AML-193 (cell line): ENCODE results near the gene RGS5.

Experiments
- DNase-seq, 2 experiments: peaks; one replicate each; lab custom pipeline; 2025; lab: John Stamatoyannopoulos, UW

Gene RGS5

DNA sequence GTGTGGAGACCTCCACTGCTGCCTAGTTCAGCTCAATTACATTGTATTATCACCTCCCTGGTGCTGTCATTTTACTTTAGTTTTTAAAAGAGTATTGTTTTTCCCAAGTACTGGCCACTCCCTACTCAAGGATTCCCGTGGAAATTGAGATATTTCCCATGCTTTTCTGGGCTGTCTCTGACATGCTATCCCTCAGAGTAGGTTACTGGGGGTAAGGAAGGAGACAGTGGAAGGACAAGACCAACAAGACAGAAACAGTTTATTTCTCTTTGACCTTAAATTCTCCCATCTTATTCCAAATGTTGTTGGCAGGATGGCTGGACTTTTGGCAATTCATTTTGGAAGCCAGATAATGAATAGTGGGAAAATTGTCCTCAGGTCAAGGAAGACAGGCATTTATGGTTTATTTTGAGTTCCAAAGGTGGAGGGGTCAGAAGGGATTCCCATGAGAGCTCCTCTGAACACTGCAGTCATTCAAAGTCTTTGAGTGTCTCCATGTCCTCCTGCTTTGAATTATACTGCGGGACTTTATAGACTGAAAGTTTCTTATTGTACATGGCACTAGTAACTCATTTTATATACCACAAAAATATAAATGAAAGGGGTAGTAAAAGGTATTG is 20.3 kb downstream of the RGS5 start:
- DNase-seq: no peak

- DNase-seq: peak; percentile 34 to 49
These were observed 24.1 kb downstream of the RGS5 start for GRCh38 chr1:163178628-163179027.

DNA sequence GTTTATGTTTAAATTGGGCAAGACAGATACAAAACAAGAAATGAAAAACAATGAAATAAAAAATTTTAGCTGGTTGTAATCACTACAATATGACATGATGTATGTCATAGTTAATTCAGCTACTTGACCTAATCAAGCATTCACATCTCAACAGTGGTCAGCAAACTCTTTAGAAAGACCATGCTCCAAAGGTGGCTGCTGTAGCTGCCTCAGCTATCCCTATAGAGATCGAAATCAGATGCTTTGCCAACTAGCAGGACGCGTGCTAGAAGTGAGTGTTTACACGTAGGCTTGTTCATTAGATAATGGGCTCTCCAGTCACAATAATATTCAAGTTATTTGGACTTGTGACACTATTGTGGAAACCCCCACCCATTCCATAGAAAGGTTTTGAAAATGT is 25.9 kb downstream of the RGS5 start:
- no peak for DNase-seq

DNA sequence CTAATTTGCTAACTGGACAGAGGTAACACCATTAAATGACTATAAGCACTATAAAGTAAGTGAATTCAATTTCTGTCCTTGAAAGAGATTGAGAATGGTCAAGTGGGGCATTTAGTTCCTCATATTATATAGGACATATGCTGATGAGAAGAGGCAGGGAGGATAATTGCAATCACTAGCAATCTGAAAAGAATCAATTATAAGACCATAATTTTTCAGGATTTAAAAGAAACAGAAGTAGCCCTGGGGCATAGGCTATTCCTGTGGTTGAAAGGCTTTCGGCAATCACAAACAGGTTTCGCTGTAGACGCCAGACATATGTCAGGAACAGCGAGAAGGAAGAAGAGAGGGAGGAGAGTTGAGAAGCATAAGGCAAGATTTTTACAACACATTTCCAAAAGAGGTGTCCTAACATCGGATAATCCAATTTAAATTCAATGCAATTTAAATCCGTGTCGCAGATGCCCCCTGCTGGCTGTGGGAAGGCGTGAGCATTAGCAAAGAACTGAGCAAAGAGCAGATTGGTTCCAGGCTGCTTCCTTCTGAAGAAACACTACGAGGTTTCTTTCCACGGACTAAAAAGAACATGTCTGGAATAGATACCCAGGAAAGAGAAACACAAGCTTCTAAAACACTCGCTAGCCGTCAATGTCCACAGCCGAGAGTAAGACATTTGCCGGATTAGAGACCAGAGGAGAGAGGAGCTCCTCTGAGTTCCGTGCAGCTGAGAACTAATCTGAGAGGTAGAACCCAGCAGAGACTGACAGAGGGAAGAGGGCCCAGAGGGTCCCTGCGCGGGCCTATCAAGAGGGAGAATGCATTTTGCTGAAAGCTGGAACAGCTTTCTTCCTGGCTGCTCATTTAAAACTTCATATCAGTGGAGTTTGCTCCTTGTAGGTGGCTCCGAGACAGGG is 27.9 kb downstream of the RGS5 start:
- DNase-seq: peak; percentile 31 to 36

DNA sequence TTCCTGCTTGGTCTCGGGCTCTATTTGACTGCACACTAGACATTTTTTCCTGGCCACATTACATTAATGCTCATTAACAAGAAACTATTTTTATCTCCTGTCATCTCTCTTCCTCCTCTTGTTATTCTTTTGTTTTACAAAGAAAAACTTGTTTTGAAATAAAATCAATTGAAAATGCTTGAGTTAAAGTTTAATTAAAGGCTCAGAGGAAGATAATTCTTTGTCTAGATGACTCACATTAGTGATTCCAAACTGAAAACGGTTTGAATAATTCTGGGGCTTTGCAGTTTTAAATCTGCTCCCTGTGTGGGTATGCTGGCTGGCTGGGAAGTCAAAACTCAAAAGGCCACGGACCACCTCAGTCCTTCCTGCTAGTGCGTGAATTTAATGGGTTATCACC is 29.6 kb downstream of the RGS5 start:
- no peak for DNase-seq

- DNase-seq: no peak
These were observed 30.1 kb downstream of the RGS5 start for GRCh38 chr1:163172596-163172995.

DNA sequence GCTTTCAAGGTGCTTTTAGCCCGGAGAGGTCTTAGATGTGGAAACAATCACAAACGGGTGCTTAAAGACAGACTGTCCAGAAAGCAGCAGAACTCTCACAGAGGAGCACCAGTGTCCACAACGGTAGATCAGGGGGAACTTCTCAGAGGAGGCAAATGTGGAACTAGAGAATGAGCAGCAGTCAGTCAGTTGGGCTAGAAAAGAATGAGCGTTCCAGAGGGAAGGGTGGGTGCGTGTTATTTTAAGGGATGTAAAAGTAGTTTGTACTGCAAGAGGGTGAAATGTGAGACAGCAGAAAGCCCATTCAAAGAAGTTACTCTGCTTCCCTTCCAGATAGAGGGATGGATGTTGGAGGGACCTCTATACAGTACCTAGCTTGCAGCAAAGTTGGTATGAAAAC is 30.9 kb downstream of the RGS5 start:
- DNase-seq: no peak

- peak in 1 of 2 experiments; percentile 2 for DNase-seq
These were observed 31.6 kb downstream of the RGS5 start for GRCh38 chr1:163170975-163171676.

GRCh38 chr1:163170331-163170730 is 32.4 kb downstream of the RGS5 start:
- DNase-seq: no peak

- DNase-seq: no peak
These were observed 33.2 kb downstream of the RGS5 start for GRCh38 chr1:163169553-163169952.

DNA sequence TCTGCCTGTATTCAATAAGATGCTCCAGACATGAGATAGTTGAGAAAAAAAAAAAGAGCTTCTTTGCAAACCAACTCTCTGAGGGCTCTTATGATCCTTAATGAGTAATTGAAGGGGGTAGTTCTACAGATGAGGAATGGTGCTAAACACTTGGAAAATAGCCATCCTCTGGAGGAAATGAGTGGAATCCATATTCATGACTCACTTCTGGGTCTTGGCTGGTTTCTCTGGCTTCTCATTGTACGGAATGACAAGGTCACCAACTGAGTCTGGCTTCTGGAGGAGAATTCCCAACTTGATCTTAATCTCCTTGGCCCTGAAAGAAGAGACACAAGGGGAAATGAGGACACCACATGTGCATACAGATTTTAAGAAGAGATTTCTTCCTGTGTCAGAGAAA is 34.7 kb downstream of the RGS5 start:
- no peak for DNase-seq

GRCh38 chr1:163166886-163167555 is 35.7 kb downstream of the RGS5 start:
- DNase-seq: peak; percentile 3 to 12

- no peak for DNase-seq
These were observed 37.6 kb downstream of the RGS5 start for GRCh38 chr1:163165119-163165518.

DNA sequence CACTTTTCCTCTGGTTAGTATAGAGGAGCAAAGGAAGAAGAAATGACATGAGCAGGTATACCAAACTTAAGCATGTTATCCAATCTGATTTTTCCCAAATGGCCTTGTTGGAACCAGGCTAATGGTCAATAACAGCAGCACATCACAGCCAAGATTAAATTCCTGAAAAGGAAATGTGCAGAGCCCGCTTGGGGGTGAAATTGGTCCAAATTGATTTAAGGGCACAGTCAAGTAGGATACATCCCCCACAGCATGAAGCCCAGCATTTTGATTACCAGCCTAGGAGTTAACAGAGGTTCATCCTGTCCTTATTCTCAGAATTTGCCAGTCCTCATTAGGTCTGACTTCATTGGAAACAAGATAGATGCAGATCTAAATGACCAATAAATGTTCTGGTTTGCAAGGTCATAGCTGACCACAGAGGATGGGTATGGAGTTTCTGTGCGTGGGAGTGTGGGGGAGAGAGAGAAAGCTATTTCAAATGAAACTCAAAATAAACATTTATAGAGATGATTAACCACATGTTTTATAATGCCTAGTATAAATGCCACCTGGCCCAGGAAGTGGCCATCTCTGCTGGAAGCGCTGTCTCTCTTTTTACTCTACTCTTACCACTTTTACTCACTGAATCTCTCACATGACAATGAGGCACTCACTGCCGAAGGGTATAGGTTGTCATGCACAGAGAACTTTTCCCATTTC is 38.7 kb downstream of the RGS5 start:
- DNase-seq: no peak

GRCh38 chr1:163163163-163163562 is 39.6 kb downstream of the RGS5 start:
- DNase-seq: no peak

- DNase-seq: no peak
These were observed 40.3 kb downstream of the RGS5 start for GRCh38 chr1:163162381-163162914.

GRCh38 chr1:163161841-163162240 is 40.9 kb downstream of the RGS5 start:
- peak; percentile 56 to 72 for DNase-seq

DNA sequence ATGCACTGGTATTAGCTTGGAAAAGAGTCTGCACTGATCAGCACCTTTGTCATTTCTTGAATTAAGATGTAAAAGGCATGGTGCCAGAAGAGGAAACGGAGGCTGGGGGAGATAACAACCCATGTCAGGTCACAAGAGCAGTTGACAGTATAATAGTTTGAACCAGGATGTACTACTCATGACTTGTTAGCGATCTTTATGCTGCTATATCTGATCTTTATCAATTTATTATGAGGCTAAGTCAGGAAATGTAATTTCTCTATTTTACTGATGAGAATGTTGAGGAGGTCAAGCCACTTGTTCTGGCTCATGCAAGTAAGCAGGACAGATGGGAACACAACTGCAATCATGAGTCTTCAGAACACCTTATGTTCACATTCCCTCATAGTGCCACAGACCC is 41.4 kb downstream of the RGS5 start:
- no peak for DNase-seq

DNA sequence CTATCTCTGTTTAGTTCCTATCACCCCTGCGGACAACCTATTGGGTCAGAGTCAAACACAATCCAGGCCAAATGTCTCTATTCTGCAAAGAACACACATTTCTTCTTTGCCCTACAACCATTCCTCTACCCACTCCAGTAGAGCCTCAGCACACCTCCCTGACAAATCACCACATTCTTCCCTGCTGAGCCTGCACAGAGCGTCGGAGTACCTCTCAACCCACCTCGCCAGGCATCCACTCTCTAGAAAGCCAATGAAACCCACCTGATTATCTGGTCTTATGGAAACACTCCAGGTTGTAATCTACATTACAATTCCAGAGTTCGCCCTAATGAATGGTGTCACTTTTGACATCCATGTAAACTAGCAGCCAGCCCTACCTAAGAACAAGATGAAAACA is 47.1 kb downstream of the RGS5 start:
- no peak for DNase-seq

- no peak for DNase-seq
These were observed 53.8 kb downstream of the RGS5 start for GRCh38 chr1:163148911-163149310.

GRCh38 chr1:163147019-163147418 is 55.7 kb downstream of the RGS5 start:
- no peak for DNase-seq
